ENCODE results near the gene MBNL3. TPM values are rescaled to one million over a fixed set of nuclear protein-coding genes. Genes with fewer than 3 reads are reported as not detected.

Gene MBNL3
- total RNA-seq, 1 experiment from 2014 or later, result 4.6 TPM

DNA sequence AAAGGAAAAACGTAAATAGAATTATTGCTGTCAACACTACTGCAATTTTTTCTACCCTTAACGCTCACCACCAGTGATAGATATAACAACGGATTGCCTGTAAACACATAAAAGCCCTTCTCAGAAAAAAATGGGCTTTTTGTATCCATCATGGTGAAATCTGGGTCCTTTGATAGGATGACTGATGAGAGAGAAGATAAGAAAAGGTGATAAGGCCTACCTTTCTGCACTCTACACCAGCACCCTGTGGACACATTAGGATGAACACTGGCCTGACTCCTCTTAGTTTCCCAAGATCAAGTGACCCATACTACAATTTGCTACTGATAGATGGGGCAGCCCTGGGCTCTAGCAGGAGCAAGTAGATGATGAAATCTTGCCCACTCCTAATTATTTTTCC lies 157.3 kb downstream of the MBNL3 start:
- no peak overlapping the region for H3K27ac ChIP-seq (ENCODE audit: low read depth, low read length)
- ATAC-seq (no peak), DNase-seq (ENCODE audit: low read depth, low spot score) (no peak)
- H3K4me3 ChIP-seq (replicated peaks in 1 of 2; ENCODE audit: low read depth in 1 of 2, low read length in 2 of 2), result no peak overlapping the region
- H2AFZ ChIP-seq (ENCODE audit: low read depth, low read length, poor library complexity, severe bottlenecking), result no peak overlapping the region
- no TSS peak for BruUV-seq (replicated peaks)
- H3K9me3 ChIP-seq (ENCODE audit: control insufficient read depth in 1 of 2, insufficient read depth in 1 of 2, low read depth in 1 of 2, low read length in 2 of 2), result no peaks in the 10 kb centered on the region
- no peak overlapping the region for H3K9ac ChIP-seq (ENCODE audit: low read length)
- no peak overlapping the region for H3K4me2 ChIP-seq (ENCODE audit: low read length)
- TF ChIP-seq EZH2phosphoT487 (IDR thresholded peaks at IDR 0.05; ENCODE audit: borderline replicate concordance) (no peak), EGR1 (IDR thresholded peaks at IDR 0.05; ENCODE audit: low read depth) (no peak), SP1 (IDR thresholded peaks at IDR 0.05; ENCODE audit: low read depth) (no peak), FOSL1 (IDR thresholded peaks at IDR 0.05; ENCODE audit: low read depth) (no peak), RAD21 (IDR thresholded peaks at IDR 0.05; ENCODE audit: low read depth) (no peak), EZH2 (IDR thresholded peaks at IDR 0.05) (no peak), TCF7L2 (IDR thresholded peaks at IDR 0.05; ENCODE audit: borderline replicate concordance, extremely low read depth, insufficient read depth, insufficient read length) (no peak), CEBPB (IDR thresholded peaks at IDR 0.05; ENCODE audit: low read depth) (no peak), CBX3 (IDR thresholded peaks at IDR 0.05; ENCODE audit: low read depth) (no peak), POLR2A (IDR thresholded peaks at IDR 0.05; ENCODE audit: borderline replicate concordance, extremely low read depth, insufficient read depth, insufficient read length) (no peak)
- TF ChIP-seq, protein P1, sequence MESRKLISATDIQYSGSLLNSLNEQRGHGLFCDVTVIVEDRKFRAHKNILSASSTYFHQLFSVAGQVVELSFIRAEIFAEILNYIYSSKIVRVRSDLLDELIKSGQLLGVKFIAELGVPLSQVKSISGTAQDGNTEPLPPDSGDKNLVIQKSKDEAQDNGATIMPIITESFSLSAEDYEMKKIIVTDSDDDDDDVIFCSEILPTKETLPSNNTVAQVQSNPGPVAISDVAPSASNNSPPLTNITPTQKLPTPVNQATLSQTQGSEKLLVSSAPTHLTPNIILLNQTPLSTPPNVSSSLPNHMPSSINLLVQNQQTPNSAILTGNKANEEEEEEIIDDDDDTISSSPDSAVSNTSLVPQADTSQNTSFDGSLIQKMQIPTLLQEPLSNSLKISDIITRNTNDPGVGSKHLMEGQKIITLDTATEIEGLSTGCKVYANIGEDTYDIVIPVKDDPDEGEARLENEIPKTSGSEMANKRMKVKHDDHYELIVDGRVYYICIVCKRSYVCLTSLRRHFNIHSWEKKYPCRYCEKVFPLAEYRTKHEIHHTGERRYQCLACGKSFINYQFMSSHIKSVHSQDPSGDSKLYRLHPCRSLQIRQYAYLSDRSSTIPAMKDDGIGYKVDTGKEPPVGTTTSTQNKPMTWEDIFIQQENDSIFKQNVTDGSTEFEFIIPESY (IDR thresholded peaks at IDR 0.05; ENCODE audit: extremely low read depth, insufficient replicate concordance, low read length), result no peak
- TF ChIP-seq, protein P2, sequence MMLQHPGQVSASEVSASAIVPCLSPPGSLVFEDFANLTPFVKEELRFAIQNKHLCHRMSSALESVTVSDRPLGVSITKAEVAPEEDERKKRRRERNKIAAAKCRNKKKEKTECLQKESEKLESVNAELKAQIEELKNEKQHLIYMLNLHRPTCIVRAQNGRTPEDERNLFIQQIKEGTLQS (IDR thresholded peaks at IDR 0.05), result no peak
- TF ChIP-seq, protein P3, sequence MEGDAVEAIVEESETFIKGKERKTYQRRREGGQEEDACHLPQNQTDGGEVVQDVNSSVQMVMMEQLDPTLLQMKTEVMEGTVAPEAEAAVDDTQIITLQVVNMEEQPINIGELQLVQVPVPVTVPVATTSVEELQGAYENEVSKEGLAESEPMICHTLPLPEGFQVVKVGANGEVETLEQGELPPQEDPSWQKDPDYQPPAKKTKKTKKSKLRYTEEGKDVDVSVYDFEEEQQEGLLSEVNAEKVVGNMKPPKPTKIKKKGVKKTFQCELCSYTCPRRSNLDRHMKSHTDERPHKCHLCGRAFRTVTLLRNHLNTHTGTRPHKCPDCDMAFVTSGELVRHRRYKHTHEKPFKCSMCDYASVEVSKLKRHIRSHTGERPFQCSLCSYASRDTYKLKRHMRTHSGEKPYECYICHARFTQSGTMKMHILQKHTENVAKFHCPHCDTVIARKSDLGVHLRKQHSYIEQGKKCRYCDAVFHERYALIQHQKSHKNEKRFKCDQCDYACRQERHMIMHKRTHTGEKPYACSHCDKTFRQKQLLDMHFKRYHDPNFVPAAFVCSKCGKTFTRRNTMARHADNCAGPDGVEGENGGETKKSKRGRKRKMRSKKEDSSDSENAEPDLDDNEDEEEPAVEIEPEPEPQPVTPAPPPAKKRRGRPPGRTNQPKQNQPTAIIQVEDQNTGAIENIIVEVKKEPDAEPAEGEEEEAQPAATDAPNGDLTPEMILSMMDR (IDR thresholded peaks at IDR 0.05 in 2 of 3, conservative IDR thresholded peaks at IDR 0.05 in 1 of 3; ENCODE audit: borderline replicate concordance in 1 of 3, insufficient read depth in 1 of 3, low read depth in 2 of 3, low read length in 2 of 3), result no peak
- ChIA-PET RAD21 (ENCODE audit: low non-redundant PET in 1 of 2, low total read pairs in 2 of 2, uncharacterized antibody in 2 of 2, unreplicated experiment in 2 of 2) (no interaction called here), CTCF (no interaction called here), POLR2A (no interaction called here)
- intact Hi-C loops (cut with micrococcal nuclease), result no loop called here
- H3K27me3 ChIP-seq (ENCODE audit: insufficient read depth, low read length), result no peaks in the 10 kb centered on the region
- H4K20me1 ChIP-seq (ENCODE audit: insufficient read depth), result no peaks in the 10 kb centered on the region
- no peaks in the 10 kb centered on the region for H3K4me1 ChIP-seq (ENCODE audit: control insufficient read depth in 1 of 2, insufficient read depth in 2 of 2, low read length in 2 of 2)
- H3K36me3 ChIP-seq (ENCODE audit: control insufficient read depth in 1 of 2, insufficient read depth in 2 of 2, low read length in 2 of 2), result no peaks in the 10 kb centered on the region
- H3K79me2 ChIP-seq (ENCODE audit: insufficient read depth, low read length), result no peaks in the 10 kb centered on the region
- H3K9me2 ChIP-seq (ENCODE audit: insufficient read depth), result no peaks in the 10 kb centered on the region

Measured in HCT116 (cell line).